Epithelial cell of esophagus (primary cell): ENCODE data around the gene NCF2.

Source experiments
- DNase-seq: peaks from one replicate; pipeline ENCODE4 v3.0.0; 2010; ENCODE audit warnings: low read depth
- H3K4me3 ChIP-seq: 2 replicates; pipeline ENCODE4 v1.5.1; 2011; ENCODE audit warnings: mild to moderate bottlenecking, low read length, control low read depth
- TF ChIP-seq, protein P1 (sequence below): IDR thresholded peaks from 2 replicates; pipeline ENCODE4 v1.5.1; 2011; ENCODE audit warnings: low read depth, mild to moderate bottlenecking, low read length, control low read depth, inconsistent platforms; ENCODE audit not compliant: insufficient read depth; ENCODE audit errors: missing control alignments

Gene NCF2, protein sequence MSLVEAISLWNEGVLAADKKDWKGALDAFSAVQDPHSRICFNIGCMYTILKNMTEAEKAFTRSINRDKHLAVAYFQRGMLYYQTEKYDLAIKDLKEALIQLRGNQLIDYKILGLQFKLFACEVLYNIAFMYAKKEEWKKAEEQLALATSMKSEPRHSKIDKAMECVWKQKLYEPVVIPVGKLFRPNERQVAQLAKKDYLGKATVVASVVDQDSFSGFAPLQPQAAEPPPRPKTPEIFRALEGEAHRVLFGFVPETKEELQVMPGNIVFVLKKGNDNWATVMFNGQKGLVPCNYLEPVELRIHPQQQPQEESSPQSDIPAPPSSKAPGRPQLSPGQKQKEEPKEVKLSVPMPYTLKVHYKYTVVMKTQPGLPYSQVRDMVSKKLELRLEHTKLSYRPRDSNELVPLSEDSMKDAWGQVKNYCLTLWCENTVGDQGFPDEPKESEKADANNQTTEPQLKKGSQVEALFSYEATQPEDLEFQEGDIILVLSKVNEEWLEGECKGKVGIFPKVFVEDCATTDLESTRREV

DNA sequence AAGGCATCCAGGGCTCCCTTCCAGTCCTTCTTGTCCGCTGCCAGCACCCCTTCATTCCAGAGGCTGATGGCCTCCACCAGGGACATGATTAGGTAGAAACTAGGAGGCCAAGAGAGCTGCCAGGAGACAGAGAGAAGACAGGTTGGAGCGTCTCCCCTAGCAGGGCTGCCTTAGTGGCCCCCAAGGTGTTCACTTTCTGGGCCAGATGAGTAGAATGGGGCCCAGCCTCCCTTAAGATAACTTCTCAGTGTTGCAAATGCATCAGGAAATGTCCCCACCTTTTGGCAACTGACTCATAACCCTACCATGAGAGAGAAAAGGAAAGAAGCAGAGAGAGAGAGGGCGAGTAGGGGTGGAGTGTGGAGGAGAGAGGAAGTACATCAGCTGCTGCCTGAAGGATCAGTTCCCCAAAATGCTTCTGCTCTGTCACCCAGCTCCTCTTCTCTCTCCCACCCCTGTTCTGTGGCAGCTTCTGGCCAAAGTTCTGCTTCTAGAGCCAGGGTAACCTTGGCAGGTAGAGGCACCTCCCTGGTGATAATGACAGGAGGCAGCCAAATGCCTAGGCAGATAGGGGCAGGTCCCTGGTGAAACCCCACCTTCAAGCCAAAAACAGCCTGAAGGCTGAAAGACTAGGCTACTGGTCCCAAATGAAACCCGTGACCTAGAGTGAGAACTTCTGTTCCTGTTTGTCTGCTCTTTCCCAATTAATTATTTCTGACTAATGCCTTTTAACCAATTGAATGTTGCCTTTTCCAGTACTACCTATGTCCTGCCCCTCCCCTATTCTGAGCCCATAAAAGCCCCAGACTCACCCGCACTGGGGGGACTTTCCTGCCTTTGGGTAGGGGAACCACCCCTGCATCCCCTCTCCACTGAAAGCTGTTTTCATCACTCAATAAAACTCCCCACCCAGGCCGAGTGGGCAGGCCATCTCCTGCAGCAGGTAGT is at the start of gene NCF2:
NCF2 (minus strand) TSS at position 216 of the 948 bp plus-strand sequence; CDS start at position 86, 130 bp downstream.
- peak within 1 kb of the TSS; percentile 0 for H3K4me3 ChIP-seq
- DNase-seq = peak; percentile 85
- TF ChIP-seq, protein P1, sequence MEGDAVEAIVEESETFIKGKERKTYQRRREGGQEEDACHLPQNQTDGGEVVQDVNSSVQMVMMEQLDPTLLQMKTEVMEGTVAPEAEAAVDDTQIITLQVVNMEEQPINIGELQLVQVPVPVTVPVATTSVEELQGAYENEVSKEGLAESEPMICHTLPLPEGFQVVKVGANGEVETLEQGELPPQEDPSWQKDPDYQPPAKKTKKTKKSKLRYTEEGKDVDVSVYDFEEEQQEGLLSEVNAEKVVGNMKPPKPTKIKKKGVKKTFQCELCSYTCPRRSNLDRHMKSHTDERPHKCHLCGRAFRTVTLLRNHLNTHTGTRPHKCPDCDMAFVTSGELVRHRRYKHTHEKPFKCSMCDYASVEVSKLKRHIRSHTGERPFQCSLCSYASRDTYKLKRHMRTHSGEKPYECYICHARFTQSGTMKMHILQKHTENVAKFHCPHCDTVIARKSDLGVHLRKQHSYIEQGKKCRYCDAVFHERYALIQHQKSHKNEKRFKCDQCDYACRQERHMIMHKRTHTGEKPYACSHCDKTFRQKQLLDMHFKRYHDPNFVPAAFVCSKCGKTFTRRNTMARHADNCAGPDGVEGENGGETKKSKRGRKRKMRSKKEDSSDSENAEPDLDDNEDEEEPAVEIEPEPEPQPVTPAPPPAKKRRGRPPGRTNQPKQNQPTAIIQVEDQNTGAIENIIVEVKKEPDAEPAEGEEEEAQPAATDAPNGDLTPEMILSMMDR = no peak

GRCh38 chr1:183638649-183639387 is 48.6 kb upstream of the NCF2 start:
- no peak overlapping the region for H3K4me3 ChIP-seq
- DNase-seq = no peak
- TF ChIP-seq, protein P1 = no peak

DNA sequence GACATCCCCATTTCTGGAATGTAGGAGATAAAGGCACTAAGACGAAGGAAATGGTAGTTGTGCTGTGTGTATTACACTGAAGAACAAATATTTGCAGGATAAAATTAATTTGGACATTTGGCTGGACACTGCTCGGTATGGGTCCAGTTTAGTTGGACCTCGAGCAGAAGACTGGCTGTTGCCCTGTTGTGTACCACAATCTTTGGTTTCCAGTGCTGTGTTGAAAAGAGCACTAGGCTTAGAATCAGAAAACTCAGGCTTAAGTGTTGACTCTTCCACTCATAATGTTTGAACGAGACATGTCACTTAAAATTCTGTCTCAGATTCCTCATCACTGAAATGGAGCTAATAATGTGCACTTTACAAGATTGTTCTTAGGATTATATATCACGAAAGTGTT is 46.5 kb upstream of the NCF2 start:
- no peak overlapping the region for H3K4me3 ChIP-seq
- no peak for DNase-seq

DNA sequence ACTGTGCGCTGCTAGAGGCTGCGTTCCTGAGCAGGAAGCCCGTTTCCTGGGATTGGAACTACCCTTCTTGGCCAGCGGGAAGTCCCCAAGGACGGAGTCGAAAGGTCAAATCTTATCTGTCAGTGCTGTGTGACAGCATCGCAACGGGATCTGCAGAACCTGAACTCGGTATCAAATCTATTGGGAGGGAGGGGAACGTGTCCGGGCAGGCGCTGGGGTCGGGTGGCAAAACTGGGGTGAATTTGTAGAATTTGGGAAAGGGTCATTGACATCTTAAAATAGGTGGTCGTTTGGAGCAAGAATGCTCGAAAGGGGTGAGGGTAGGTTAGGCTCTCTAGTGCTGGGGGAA is 46.0 kb upstream of the NCF2 start:
- H3K4me3 ChIP-seq = peak overlapping the region; percentile 91
- TF ChIP-seq, protein P1 = no peak
- no peak for DNase-seq

More for the DNA sequence above, 46.5 kb upstream of the NCF2 start:
- TF ChIP-seq, protein P1 = no peak

DNA sequence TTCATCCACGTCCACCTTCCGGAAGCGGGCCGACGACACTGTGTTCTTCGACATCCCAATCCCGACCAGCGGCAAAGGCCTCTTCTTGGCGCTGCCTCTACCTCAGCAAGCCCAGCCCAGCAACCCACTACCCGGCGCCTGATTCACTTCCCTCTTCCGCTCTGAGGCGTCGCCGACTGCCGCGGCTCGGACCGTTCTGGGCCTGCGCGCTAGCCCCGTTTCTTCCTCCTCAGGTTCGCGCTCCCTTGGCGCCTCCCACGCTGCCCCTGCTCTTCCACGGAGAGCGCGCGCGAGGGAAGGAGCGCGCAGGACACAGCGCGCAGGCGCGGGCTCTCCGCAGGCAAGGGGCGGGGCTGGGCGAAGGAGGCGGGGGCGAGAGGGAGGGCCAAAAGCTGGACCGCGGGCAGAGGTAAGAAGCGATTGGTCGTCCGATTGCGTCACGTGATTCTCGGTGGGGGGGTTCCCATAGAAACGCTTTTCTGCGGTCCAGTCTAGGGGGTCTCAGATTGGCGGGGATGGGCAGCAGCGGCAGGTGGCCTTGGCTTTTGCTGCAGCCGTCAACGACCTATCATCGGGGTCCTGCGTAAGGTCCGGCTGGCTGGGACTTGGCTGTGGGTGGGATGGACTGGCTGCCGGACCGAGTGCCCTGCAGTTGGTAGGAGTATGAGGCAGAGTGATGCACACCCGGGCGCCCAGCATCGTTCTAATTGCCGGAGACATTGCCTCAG is 45.5 kb upstream of the NCF2 start, which contains the start of gene ARPC5:
ARPC5 (minus strand) TSS at position 178 of the 728 bp plus-strand sequence; CDS start at position 54, 124 bp downstream.
- peak within 1 kb of the TSS; percentile 91 for H3K4me3 ChIP-seq
- TF ChIP-seq, protein P1 = no peak
- peak; percentile 99 for DNase-seq

- H3K4me3 ChIP-seq = peak overlapping the region; percentile 91
- peak; percentile 39 for DNase-seq
- TF ChIP-seq, protein P1 = no peak
Measured at GRCh38 chr1:183635099-183635605, 44.9 kb upstream of the NCF2 start.
